HG03025 (cell line): ENCODE measurements around the gene IRF1.
A peak's percentile ranks its signal among the peaks of the same experiment; 100 is the strongest.

Experiments used
- ATAC-seq: cut with Tn5 transposase; IDR thresholded peaks from one replicate; pipeline ENCODE4 v1.9.1; 2021; ENCODE audit warnings: mild to moderate bottlenecking, moderate library complexity; ENCODE audit not compliant: unreplicated experiment, low FRiP score

Gene IRF1

GRCh38 chr5:132475987-132476875 lies 14.3 kb downstream of the IRF1 start:
- no peak for ATAC-seq

GRCh38 chr5:132475497-132475882 lies 15.1 kb downstream of the IRF1 start:
- ATAC-seq = no peak

- ATAC-seq = no peak
Measured at GRCh38 chr5:132474881-132475496, 15.6 kb downstream of the IRF1 start.

GRCh38 chr5:132474131-132474723 lies 16.3 kb downstream of the IRF1 start:
- ATAC-seq = no peak

- ATAC-seq = no peak
Measured at GRCh38 chr5:132473668-132474067, 16.9 kb downstream of the IRF1 start.

GRCh38 chr5:132473019-132473531 lies 17.5 kb downstream of the IRF1 start:
- no peak for ATAC-seq

- ATAC-seq = no peak
Measured at GRCh38 chr5:132472431-132472830, 18.1 kb downstream of the IRF1 start.

GRCh38 chr5:132471944-132472343 lies 18.6 kb downstream of the IRF1 start:
- ATAC-seq = no peak

GRCh38 chr5:132471151-132471907 lies 19.2 kb downstream of the IRF1 start:
- no peak for ATAC-seq

- ATAC-seq = no peak
Measured at GRCh38 chr5:132470596-132470995, 20.0 kb downstream of the IRF1 start.

- ATAC-seq = no peak
Measured at GRCh38 chr5:132470010-132470392, 20.6 kb downstream of the IRF1 start.

- ATAC-seq = no peak
Measured at GRCh38 chr5:132469380-132470009, 21.1 kb downstream of the IRF1 start.

- ATAC-seq = no peak
Measured at GRCh38 chr5:132468656-132469379, 21.8 kb downstream of the IRF1 start.

- peak; percentile 34 for ATAC-seq
Measured at GRCh38 chr5:132467287-132467984, 23.1 kb downstream of the IRF1 start.

- ATAC-seq = peak; percentile 51
Measured at GRCh38 chr5:132466433-132467286, 23.9 kb downstream of the IRF1 start.

GRCh38 chr5:132465059-132465707 lies 25.4 kb downstream of the IRF1 start:
- ATAC-seq = no peak

GRCh38 chr5:132464156-132464939 lies 26.2 kb downstream of the IRF1 start:
- no peak for ATAC-seq
